Endothelial cell of umbilical vein (primary cell): Measurements from ENCODE around the gene RBPJL. TPM values are rescaled to one million over a fixed set of nuclear protein-coding genes. Genes with fewer than 3 reads are reported as not detected.

Experiments
- BruUV-seq: library from RNA; stranded (reverse); fragments of 400-500 nt; replicated peaks from 2 replicates; lab custom pipeline; 2021; lab: Mats Ljungman, UMichigan
- CTCF ChIA-PET: fragments of 300-600, 350-600 bp; sonication (Branson Sonifier 250); formaldehyde crosslinking; loops from one replicate; lab custom pipeline; 2021; ENCODE audit warnings: antibody characterized with exemption, inconsistent platforms; lab: Charles Lee
- POLR2A ChIA-PET: fragments of 300-600, 350-600 bp; sonication (Branson Sonifier 250); formaldehyde crosslinking; loops from one replicate; lab custom pipeline; 2021; ENCODE audit warnings: antibody characterized with exemption, inconsistent platforms; lab: Charles Lee
- DNase-seq: peaks from one replicate; pipeline ENCODE4 v3.0.0-alpha.2; 2011; ENCODE audit warnings: low read depth, low spot score
- FAIRE-seq: peaks from 2 replicates; lab custom pipeline; 2011; peaks lifted over from hg19 to GRCh38; lab: Jason Lieb, UNC
- H2AFZ ChIP-seq: 2 replicates; pipeline ENCODE4 v1.6.0; 2012; ENCODE audit warnings: low read depth, low read length, control low read depth, inconsistent platforms
- H3K27ac ChIP-seq: 2 replicates; pipeline ENCODE4 v1.5.1; 2011; ENCODE audit warnings: low read depth, mild to moderate bottlenecking, control low read depth, low read length, moderate library complexity; ENCODE audit not compliant: insufficient read depth
- H3K27me3 ChIP-seq, 2 experiments: 2 replicates each; pipeline versions ENCODE4 v1.6.0 to v1.6.1; 2011; ENCODE audit warnings: low read length in 2 of 2, mixed read lengths in 1 of 2; ENCODE audit not compliant: control insufficient read depth in 2 of 2, insufficient read depth in 2 of 2
- H3K36me3 ChIP-seq, 2 experiments: 2 replicates in 1 of 2; 3 replicates in 1 of 2; pipeline ENCODE4 v1.5.1; 2011; ENCODE audit warnings: low read length in 2 of 2, mild to moderate bottlenecking in 1 of 2, moderate library complexity in 1 of 2; ENCODE audit not compliant: control insufficient read depth in 2 of 2, insufficient read depth in 2 of 2; ENCODE audit errors: extremely low read depth in 1 of 2
- H3K4me1 ChIP-seq: 3 replicates; pipeline ENCODE4 v1.5.1; 2011; ENCODE audit warnings: mild to moderate bottlenecking, low read length; ENCODE audit not compliant: control insufficient read depth, insufficient read depth; ENCODE audit errors: extremely low read depth
- H3K4me2 ChIP-seq: 2 replicates; pipeline ENCODE4 v1.6.1; 2011; ENCODE audit warnings: low read length, control low read depth, mixed read lengths; ENCODE audit not compliant: insufficient read depth
- H3K4me3 ChIP-seq, 3 experiments: fragments of 200-600 bp in 1 of 3; sonication (generic), shearing (Covaris generic) in 1 of 3; replicated peaks in 1 of 3; 2 replicates each; pipeline ENCODE4 v1.5.1; 2011 to 2016; ENCODE audit warnings: control low read depth in 3 of 3, low read length in 3 of 3, mild to moderate bottlenecking in 2 of 3, inconsistent platforms in 1 of 3, low read depth in 1 of 3, moderate library complexity in 1 of 3; ENCODE audit not compliant: insufficient read depth in 1 of 3
- H3K79me2 ChIP-seq: 2 replicates; pipeline ENCODE4 v1.6.0; 2012; ENCODE audit warnings: low read length, inconsistent platforms; ENCODE audit not compliant: control insufficient read depth, insufficient read depth
- H3K9ac ChIP-seq: replicated peaks from 2 replicates; pipeline ENCODE3; 2011; ENCODE audit warnings: low read length, control low read depth; ENCODE audit not compliant: insufficient read depth; ENCODE audit errors: extremely low read depth
- H3K9me1 ChIP-seq: replicated peaks from 3 replicates; pipeline ENCODE4 v1.6.0; 2011; ENCODE audit warnings: mild to moderate bottlenecking, low read length; ENCODE audit not compliant: control insufficient read depth, insufficient read depth; ENCODE audit errors: extremely low read depth
- H3K9me3 ChIP-seq: replicated peaks from 2 replicates; pipeline ENCODE4 v1.5.1; 2012; ENCODE audit warnings: low read length, inconsistent platforms; ENCODE audit not compliant: control insufficient read depth, insufficient read depth
- H4K20me1 ChIP-seq: replicated peaks from 2 replicates; pipeline ENCODE3; 2011; ENCODE audit warnings: mild to moderate bottlenecking, low read length; ENCODE audit not compliant: control insufficient read depth, insufficient read depth; ENCODE audit errors: extremely low read depth
- EZH2 ChIP-seq: IDR thresholded peaks from 2 replicates; pipeline ENCODE4 v1.6.1; 2012; ENCODE audit warnings: borderline replicate concordance, low read depth, mild to moderate bottlenecking, moderate library complexity, low read length, inconsistent platforms; ENCODE audit not compliant: severe bottlenecking
- FOS ChIP-seq: IDR thresholded peaks from 2 replicates; pipeline ENCODE4 v1.6.1; 2011; ENCODE audit warnings: mild to moderate bottlenecking, low read length, moderate library complexity, borderline replicate concordance; ENCODE audit not compliant: insufficient read depth
- GATA2 ChIP-seq: IDR thresholded peaks from 2 replicates; pipeline ENCODE4 v1.7.0; 2011; ENCODE audit warnings: low read depth, mild to moderate bottlenecking, moderate library complexity, mixed read lengths, low read length; ENCODE audit not compliant: insufficient read length, insufficient read depth
- JUN ChIP-seq: IDR thresholded peaks from 2 replicates; pipeline ENCODE4 v1.6.1; 2011; ENCODE audit warnings: borderline replicate concordance, low read depth; ENCODE audit not compliant: insufficient read length, insufficient read depth
- MYC ChIP-seq: IDR thresholded peaks from one replicate; pipeline ENCODE4 v1.6.1; 2011; ENCODE audit warnings: mild to moderate bottlenecking, low read depth, low read length
- POLR2A ChIP-seq: IDR thresholded peaks from 2 replicates; pipeline ENCODE4 v1.6.1; 2012; ENCODE audit warnings: low read depth, mild to moderate bottlenecking, control low read depth, low read length
- POLR2AphosphoS5 ChIP-seq: IDR thresholded peaks from 2 replicates; pipeline ENCODE4 v1.6.1; 2012; ENCODE audit warnings: low read depth, mild to moderate bottlenecking, control low read depth, low read length, moderate library complexity; ENCODE audit not compliant: insufficient read depth
- dilution Hi-C: fragments of 300-500 bp; cut with MboI; formaldehyde crosslinking; loops from one replicate; pipeline ENCODE4 v1.15.0; 2019; ENCODE audit warnings: low sequenced_read_pairs; ENCODE audit not compliant: extremely low pct_ligation_motif_present
- intact Hi-C: fragments of 100-400 bp; cut with micrococcal nuclease; formaldehyde crosslinking; loops from one replicate; pipeline ENCODE4 v1.10.0; 2022
- polyA plus RNA-seq, 4 experiments: library from polyadenylated mRNA; depleted of rRNA in 3 of 4; stranded (reverse) in 3 of 4; unstranded in 1 of 4; fragments of >200 nt; gene quantifications; 2 replicates each; pipeline versions ENCODE4 v1.2.1 to v1.2.3, GENCODE V29; 2011 to 2012; ENCODE audit warnings: missing spikeins in 1 of 4
- total RNA-seq: library from RNA; stranded (reverse); gene quantifications from 2 replicates; pipeline ENCODE4 v1.2.3, GENCODE V29; 2021
- TF ChIP-seq, protein P1 (sequence below), 2 donors: IDR thresholded peaks; 1 replicate in 1 of 2; 2 replicates in 1 of 2; pipeline ENCODE4 v1.5.1; 2011; ENCODE audit warnings: low read length in 2 of 2, mild to moderate bottlenecking in 2 of 2, moderate library complexity in 2 of 2, control low read depth in 1 of 2, inconsistent platforms in 1 of 2, low read depth in 1 of 2; ENCODE audit not compliant: insufficient read depth in 1 of 2; ENCODE audit errors: extremely low read depth in 1 of 2
- TF ChIP-seq, protein P2 (sequence below): IDR thresholded peaks from 2 replicates; pipeline ENCODE4 v1.6.1; 2011; ENCODE audit not compliant: insufficient read depth, insufficient read length

Gene RBPJL
- total and polyA plus RNA-seq, 2 donors (not counting 3 experiments of a cell fraction or from before 2014, with no cell fraction given), result not detected

DNA sequence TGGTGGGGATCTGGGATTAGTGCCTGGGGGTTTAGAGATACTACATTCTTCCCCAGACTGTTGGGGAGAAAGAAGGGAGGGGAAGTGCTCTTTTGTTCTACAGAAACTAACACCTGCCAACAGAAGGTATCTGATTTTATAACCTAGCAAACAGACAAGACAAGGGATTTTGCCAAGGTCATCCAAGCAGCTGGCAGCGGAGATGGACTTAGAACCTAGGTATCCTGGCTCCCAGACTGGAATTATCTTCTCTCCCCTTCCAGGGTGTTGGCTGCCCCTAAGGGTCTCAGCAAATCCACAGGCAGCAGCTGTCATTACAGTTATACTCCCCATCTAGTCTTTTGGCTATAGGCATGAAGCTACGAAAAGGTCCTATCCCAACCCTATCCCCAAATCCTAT is 33.2 kb downstream of the RBPJL start:
- intact Hi-C loops (loop anchor here (10.0 kb wide), 1 partner anchor 575 kb away; the partner anchor contains the start of gene PLTP), dilution Hi-C loops (no loop called here)
- H2AFZ ChIP-seq, result no peak overlapping the region
- POLR2A ChIA-PET, result interaction anchor here (1.4 kb wide), 1 partner anchor 9 kb away, joined by 3 read pairs; the partner anchor contains the start of gene SDC4
- TF ChIP-seq POLR2AphosphoS5 (no peak), GATA2 (no peak), MYC (no peak), FOS (no peak), EZH2 (no peak), JUN (no peak), POLR2A (no peak)
- TF ChIP-seq, protein P1, sequence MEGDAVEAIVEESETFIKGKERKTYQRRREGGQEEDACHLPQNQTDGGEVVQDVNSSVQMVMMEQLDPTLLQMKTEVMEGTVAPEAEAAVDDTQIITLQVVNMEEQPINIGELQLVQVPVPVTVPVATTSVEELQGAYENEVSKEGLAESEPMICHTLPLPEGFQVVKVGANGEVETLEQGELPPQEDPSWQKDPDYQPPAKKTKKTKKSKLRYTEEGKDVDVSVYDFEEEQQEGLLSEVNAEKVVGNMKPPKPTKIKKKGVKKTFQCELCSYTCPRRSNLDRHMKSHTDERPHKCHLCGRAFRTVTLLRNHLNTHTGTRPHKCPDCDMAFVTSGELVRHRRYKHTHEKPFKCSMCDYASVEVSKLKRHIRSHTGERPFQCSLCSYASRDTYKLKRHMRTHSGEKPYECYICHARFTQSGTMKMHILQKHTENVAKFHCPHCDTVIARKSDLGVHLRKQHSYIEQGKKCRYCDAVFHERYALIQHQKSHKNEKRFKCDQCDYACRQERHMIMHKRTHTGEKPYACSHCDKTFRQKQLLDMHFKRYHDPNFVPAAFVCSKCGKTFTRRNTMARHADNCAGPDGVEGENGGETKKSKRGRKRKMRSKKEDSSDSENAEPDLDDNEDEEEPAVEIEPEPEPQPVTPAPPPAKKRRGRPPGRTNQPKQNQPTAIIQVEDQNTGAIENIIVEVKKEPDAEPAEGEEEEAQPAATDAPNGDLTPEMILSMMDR (IDR thresholded peaks at IDR 0.05; ENCODE audit: extremely low read depth in 1 of 2, insufficient read depth in 1 of 2, low read depth in 1 of 2, low read length in 2 of 2), result no peak
- TF ChIP-seq, protein P2, sequence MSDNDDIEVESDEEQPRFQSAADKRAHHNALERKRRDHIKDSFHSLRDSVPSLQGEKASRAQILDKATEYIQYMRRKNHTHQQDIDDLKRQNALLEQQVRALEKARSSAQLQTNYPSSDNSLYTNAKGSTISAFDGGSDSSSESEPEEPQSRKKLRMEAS, result no peak
- H4K20me1 ChIP-seq, result no peaks in the 10 kb centered on the region
- no peaks in the 10 kb centered on the region for H3K9me1 ChIP-seq
- H3K27me3 ChIP-seq, result no peaks in the 10 kb centered on the region
- no peak overlapping the region for H3K27ac ChIP-seq
- DNase-seq (no peak), FAIRE-seq (no peak)
- H3K9me3 ChIP-seq, result no peaks in the 10 kb centered on the region
- H3K36me3 ChIP-seq, result peaks cover 0 to 3% of the 10 kb centered on the region in 2 experiments
- no peak overlapping the region for H3K4me3 ChIP-seq
- CTCF ChIA-PET, result no interaction called here
- BruUV-seq, result no TSS peak
- no peak overlapping the region for H3K4me2 ChIP-seq
- H3K9ac ChIP-seq, result no peak overlapping the region
- peaks cover 68% of the 10 kb centered on the region for H3K79me2 ChIP-seq
- peaks cover 49% of the 10 kb centered on the region for H3K4me1 ChIP-seq
